Right lung (tissue), 5 donors: ENCODE data around the gene TMEM125. TPM values are rescaled to one million over a fixed set of nuclear protein-coding genes. Genes with fewer than 3 reads are reported as not detected.

ENCODE experiments used
- polyA plus RNA-seq, 5 donors: library from polyadenylated mRNA; unstranded; fragments of 120-200 nt; gene quantifications; one replicate each; pipeline versions ENCODE4 v1.2.1 to v1.2.3, GENCODE V29; 2013; ENCODE audit warnings: inconsistent platforms in 1 of 5, low replicate concordance in 1 of 5; ENCODE audit not compliant: insufficient read length in 5 of 5, insufficient read depth in 1 of 5

Gene TMEM125
- polyA plus RNA-seq, 5 donors = 35.9 to 52.2 (median 47.4) TPM

Other genes starting within 250 kb of the TMEM125 start
- 10 to 100 TPM; 42.0 to 54.9 (median 54.2) TPM for gene EBNA1BP2, start 97.7 kb upstream of the TMEM125 start, polyA plus RNA-seq
- gene CFAP57, start 97.7 kb upstream of the TMEM125 start, polyA plus RNA-seq = 1 to 10 TPM; 1.7 to 5.9 (median 4.3) TPM
- gene C1orf210, start 15.6 kb downstream of the TMEM125 start, polyA plus RNA-seq = 10 to 100 TPM in 2 of 5 donors, 1 to 10 TPM in 3; 9.4 to 11.3 (median 9.9) TPM
- 10 to 100 TPM; 74.8 to 99.7 (median 89.7) TPM for gene TIE1, start 31.0 kb downstream of the TMEM125 start, polyA plus RNA-seq
- 1 to 10 TPM in 2 of 5 donors, under 1 TPM in 3; 0.86 to 1.7 (median 0.99) TPM for gene MPL, start 67.8 kb downstream of the TMEM125 start, polyA plus RNA-seq
- gene CDC20, start 89.0 kb downstream of the TMEM125 start, polyA plus RNA-seq = 10 to 100 TPM; 30.4 to 57.8 (median 36.9) TPM
- 10 to 100 TPM; 74.6 to 88.6 (median 77.1) TPM for gene ELOVL1, start 98.0 kb downstream of the TMEM125 start, polyA plus RNA-seq
- gene MED8, start 119.8 kb downstream of the TMEM125 start, polyA plus RNA-seq = 10 to 100 TPM; 36.1 to 39.9 (median 38.7) TPM
- 10 to 100 TPM; 22.5 to 31.0 (median 26.4) TPM for gene SZT2, start 119.9 kb downstream of the TMEM125 start, polyA plus RNA-seq
- gene HYI, start 183.9 kb downstream of the TMEM125 start, polyA plus RNA-seq = 10 to 100 TPM; 43.8 to 55.9 (median 47.0) TPM